OCI-LY7 (cell line): ENCODE data around the gene TOP1.

ENCODE experiments used
- EZH2phosphoT487 ChIP-seq: fragments of 200-600 bp; sonication (generic); IDR thresholded peaks from 2 replicates; pipeline ENCODE4 v1.6.1; 2018; ENCODE audit warnings: low read depth, borderline replicate concordance, mild to moderate bottlenecking, mixed run types, antibody characterized with exemption, low read length, moderate library complexity, mixed read lengths
- TF ChIP-seq, protein P1 (sequence below): fragments of 200-600 bp; sonication (generic); conservative IDR thresholded peaks from 2 replicates; pipeline ENCODE4 v1.5.1; 2014; ENCODE audit warnings: mild to moderate bottlenecking, antibody characterized with exemption, low read length, moderate library complexity, mixed read lengths

DNA sequence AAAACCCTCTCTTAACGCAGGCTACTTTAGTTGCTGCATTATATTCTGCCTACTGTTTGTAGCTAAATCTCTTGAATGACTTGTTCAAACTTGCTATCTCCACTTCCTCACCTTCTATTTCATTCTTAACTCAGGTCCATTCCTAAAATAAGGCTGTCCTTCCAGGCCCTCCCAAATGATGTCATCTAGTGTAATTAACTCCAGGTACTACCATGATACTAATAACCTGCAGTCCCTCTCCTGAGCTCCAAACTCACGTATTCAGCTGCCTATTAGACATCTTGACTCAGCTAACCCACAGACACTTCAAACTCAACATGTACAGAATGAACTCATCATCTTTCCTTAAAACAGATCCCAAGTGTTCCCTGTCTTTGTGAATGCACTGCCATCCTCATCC lies 10.5 kb upstream of the TOP1 start:
- TF ChIP-seq, protein P1, sequence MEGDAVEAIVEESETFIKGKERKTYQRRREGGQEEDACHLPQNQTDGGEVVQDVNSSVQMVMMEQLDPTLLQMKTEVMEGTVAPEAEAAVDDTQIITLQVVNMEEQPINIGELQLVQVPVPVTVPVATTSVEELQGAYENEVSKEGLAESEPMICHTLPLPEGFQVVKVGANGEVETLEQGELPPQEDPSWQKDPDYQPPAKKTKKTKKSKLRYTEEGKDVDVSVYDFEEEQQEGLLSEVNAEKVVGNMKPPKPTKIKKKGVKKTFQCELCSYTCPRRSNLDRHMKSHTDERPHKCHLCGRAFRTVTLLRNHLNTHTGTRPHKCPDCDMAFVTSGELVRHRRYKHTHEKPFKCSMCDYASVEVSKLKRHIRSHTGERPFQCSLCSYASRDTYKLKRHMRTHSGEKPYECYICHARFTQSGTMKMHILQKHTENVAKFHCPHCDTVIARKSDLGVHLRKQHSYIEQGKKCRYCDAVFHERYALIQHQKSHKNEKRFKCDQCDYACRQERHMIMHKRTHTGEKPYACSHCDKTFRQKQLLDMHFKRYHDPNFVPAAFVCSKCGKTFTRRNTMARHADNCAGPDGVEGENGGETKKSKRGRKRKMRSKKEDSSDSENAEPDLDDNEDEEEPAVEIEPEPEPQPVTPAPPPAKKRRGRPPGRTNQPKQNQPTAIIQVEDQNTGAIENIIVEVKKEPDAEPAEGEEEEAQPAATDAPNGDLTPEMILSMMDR, result no peak
- TF ChIP-seq EZH2phosphoT487, result no peak
